M059J (cell line): Measurements from ENCODE around the gene POGLUT3. TPM values are rescaled to one million over a fixed set of nuclear protein-coding genes. Genes with fewer than 3 reads are reported as not detected.

ENCODE experiments used
- total RNA-seq: library from RNA; depleted of rRNA; stranded (reverse); fragments of >200 nt; shearing (Covaris generic); gene quantifications from 2 replicates; pipeline ENCODE4 v1.2.3, GENCODE V29; 2014; rRNA removed

The POGLUT3 gene
- total RNA-seq, 1 experiment from 2014 or later: 82.0 TPM

Other genes with a start within 250 kb of the POGLUT3 start
- gene C11orf65, start 30.9 kb downstream of the POGLUT3 start, total RNA-seq: 1.9 TPM in 1 of 2 replicates, not detected in the other
- 2.3 and 2.7 TPM in 2 replicates for gene EXPH5, start 95.4 kb upstream of the POGLUT3 start, total RNA-seq
- 34.4 and 43.0 TPM in 2 replicates for gene DDX10, start 166.7 kb upstream of the POGLUT3 start, total RNA-seq